SK-N-MC (cell line): ENCODE data around the gene KRTAP12-4.

Experiments
- EZH2 ChIP-seq: fragments of 200-600 bp; sonication (generic); IDR thresholded peaks from one replicate; pipeline ENCODE4 v1.6.1; 2017; ENCODE audit warnings: antibody characterized with exemption
- FOXP2 ChIP-seq: optimal IDR thresholded peaks from 2 replicates; pipeline ENCODE3; 2011; ENCODE audit warnings: mild to moderate bottlenecking, moderate library complexity; ENCODE audit not compliant: insufficient read depth; ENCODE audit errors: extremely low read length, control extremely low read depth
- POLR2AphosphoS5 ChIP-seq: IDR thresholded peaks from 2 replicates; pipeline ENCODE4 v1.6.1; 2012; ENCODE audit warnings: mild to moderate bottlenecking, low read depth, low read length, borderline replicate concordance

DNA sequence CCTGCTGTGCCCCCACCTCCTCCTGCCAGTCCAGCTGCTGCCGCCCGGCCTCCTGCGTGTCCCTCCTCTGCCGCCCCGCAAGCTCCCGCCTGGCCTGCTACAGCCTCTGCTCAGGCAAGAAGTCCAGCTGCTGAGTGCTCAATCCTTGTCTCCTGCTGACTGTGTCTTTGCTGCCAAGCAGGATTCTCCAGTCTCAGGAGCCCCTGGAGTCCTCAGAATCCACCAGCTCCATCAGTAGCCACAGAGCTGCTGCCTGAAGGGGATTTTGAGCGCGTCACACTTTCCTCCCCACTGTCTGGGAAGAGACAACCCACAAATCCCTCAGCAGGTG lies 7.3 kb downstream of the KRTAP12-4 start:
- TF ChIP-seq FOXP2 (no peak), EZH2 (no peak), POLR2AphosphoS5 (no peak)
